ENCODE data around the gene BMPR1B. TPM values are rescaled to one million over a fixed set of nuclear protein-coding genes. Genes with fewer than 3 reads are reported as not detected.
A peak's percentile ranks its signal among the peaks of the same experiment; 100 is the strongest.

Gene BMPR1B
- 0.33 and 0.42 TPM in 2 replicates for total RNA-seq (2014; rRNA removed; shearing (Covaris generic))

DNA sequence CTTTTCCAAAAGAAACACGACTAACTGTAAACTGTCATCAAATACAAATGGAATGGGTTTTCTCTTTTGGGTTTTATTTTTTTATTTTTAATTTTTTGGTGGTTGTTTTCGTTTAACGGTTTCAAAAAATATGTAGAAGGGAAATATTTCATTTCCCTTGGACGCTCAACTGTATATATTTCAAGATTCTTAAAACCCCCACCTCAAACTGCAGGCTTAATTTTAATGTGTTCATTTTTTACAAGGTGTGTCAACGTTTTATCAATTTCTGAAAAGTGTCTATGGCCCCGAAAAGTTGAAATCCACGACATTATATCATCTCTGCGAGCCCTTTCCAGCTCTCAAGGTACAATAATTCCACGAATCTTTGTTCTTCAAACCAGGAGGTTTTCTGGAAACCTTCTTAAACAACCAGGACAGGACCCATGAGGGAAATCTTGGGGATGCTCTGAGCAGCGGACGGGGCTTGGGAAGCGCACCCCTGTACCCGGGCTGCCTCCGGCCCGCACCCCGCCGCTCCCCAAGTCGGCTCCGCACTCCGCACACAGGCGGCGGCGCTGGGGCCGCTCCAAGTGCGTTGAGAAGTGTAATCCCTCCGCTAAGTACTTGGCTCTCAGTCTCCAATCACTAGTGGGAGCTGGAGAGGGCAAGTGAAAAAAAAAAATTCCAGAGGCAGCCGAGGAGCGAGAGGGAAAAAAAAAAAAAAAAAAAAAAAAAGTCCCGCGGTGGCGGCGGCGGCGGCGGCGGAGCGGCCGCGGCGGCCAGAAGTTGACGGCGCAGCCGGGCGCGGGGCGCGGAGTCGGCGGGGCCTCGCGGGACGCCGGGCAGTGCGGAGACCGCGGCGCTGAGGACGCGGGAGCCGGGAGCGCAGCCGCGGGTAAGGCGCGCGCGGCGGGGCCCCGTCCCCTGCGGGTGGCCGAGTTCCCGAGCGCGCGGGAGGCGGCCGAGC lies at the start of gene BMPR1B:
BMPR1B (plus strand) TSS at position 764 of the 949 bp plus-strand sequence. CDS start 346,470 bp downstream, outside the sequence.
- Histone ChIP-seq H3K27me3 (ENCODE audit: control insufficient read depth, insufficient read depth, low read length) (peaks cover 44% of the 10 kb centered on the region), H3K4me3 (ENCODE audit: insufficient read depth, low read depth, low read length) (peak within 1 kb of the TSS; percentile 68), H3K36me3 (replicated peaks; ENCODE audit: control insufficient read depth, insufficient read depth, low read length) (no peaks in the 10 kb centered on the region)
- peak; percentile 62 for DNase-seq

DNA sequence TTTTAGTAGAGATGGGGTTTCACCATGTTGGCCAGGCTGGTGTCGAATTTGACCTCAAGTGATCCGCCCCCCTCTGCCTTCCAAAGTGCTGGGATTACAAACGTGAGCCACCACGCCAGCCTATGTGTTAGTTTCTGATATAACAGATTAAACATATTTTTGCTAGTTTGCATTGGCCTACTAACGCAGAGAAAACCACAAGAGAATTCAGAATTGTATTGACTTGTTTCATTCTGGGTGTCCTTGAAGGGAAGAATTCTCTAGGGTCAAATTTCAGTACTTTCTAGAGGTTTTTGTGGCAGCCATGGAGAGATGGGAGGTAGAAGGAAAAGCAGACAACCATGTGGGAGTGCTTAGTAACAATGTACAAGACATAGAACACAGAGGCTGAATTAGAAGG lies 46.1 kb upstream of the BMPR1B start:
- DNase-seq, result no peak
- Histone ChIP-seq H3K4me3 (ENCODE audit: insufficient read depth, low read depth, low read length) (no peak overlapping the region), H3K36me3 (replicated peaks; ENCODE audit: control insufficient read depth, insufficient read depth, low read length) (no peaks in the 10 kb centered on the region), H3K27me3 (ENCODE audit: control insufficient read depth, insufficient read depth, low read length) (no peaks in the 10 kb centered on the region)

- H3K27me3 ChIP-seq (ENCODE audit: control insufficient read depth, insufficient read depth, low read length), result no peaks in the 10 kb centered on the region
- no peaks in the 10 kb centered on the region for H3K36me3 ChIP-seq (replicated peaks; ENCODE audit: control insufficient read depth, insufficient read depth, low read length)
- DNase-seq, result no peak
- H3K4me3 ChIP-seq (ENCODE audit: insufficient read depth, low read depth, low read length), result no peak overlapping the region
These were observed 43.2 kb upstream of the BMPR1B start for GRCh38 chr4:94714365-94715160.

- no peak for DNase-seq
- Histone ChIP-seq H3K4me3 (ENCODE audit: insufficient read depth, low read depth, low read length) (no peak overlapping the region), H3K27me3 (ENCODE audit: control insufficient read depth, insufficient read depth, low read length) (no peaks in the 10 kb centered on the region), H3K36me3 (replicated peaks; ENCODE audit: control insufficient read depth, insufficient read depth, low read length) (no peaks in the 10 kb centered on the region)
These were observed 42.0 kb upstream of the BMPR1B start for GRCh38 chr4:94715726-94716125.

- Histone ChIP-seq H3K27me3 (ENCODE audit: control insufficient read depth, insufficient read depth, low read length) (no peaks in the 10 kb centered on the region), H3K4me3 (ENCODE audit: insufficient read depth, low read depth, low read length) (no peak overlapping the region), H3K36me3 (replicated peaks; ENCODE audit: control insufficient read depth, insufficient read depth, low read length) (no peaks in the 10 kb centered on the region)
- DNase-seq, result no peak
These were observed 36.4 kb upstream of the BMPR1B start for GRCh38 chr4:94721310-94721709.

DNA sequence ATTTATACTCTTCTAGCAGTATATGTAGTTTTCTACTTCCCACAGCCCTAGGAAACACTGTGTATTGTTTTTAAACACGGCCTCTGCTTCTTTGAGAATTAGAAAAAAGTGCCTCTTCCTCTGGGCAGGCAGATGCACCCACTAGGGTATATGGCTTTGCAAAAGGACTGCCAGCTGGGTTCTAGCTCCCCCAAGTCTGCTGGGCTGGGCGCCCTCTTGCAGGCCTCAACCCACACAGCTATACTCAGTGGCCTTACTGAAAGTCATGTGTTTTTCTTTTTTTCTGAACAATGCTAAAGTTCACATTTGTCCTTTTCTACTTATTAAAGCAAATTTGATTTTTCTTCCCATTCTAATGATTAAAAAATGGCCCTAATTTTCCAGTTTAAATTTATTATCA lies 35.5 kb upstream of the BMPR1B start:
- Histone ChIP-seq H3K4me3 (ENCODE audit: insufficient read depth, low read depth, low read length) (no peak overlapping the region), H3K36me3 (replicated peaks; ENCODE audit: control insufficient read depth, insufficient read depth, low read length) (no peaks in the 10 kb centered on the region), H3K27me3 (ENCODE audit: control insufficient read depth, insufficient read depth, low read length) (no peaks in the 10 kb centered on the region)
- peak; percentile 17 for DNase-seq

DNA sequence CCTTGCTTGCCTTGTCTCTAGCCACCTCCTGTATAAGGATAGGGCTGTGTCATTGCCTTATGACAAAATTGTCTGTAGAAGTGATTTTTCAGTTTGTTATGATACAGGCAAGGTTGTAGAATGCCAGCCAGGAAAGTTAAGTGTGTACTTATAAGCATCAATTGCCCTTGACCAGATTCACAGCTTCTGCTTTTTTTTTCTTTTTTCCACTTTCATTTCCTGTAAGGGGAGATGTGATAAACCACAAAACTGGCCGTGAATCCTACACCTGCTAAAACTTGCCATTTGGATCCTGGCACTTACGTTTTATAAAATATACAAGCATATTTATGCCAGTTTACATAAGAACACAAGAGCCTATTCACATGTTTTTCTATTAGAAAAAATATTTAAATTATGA lies 35.0 kb upstream of the BMPR1B start:
- H3K36me3 ChIP-seq (replicated peaks; ENCODE audit: control insufficient read depth, insufficient read depth, low read length), result no peaks in the 10 kb centered on the region
- no peaks in the 10 kb centered on the region for H3K27me3 ChIP-seq (ENCODE audit: control insufficient read depth, insufficient read depth, low read length)
- no peak for DNase-seq
- no peak overlapping the region for H3K4me3 ChIP-seq (ENCODE audit: insufficient read depth, low read depth, low read length)

DNA sequence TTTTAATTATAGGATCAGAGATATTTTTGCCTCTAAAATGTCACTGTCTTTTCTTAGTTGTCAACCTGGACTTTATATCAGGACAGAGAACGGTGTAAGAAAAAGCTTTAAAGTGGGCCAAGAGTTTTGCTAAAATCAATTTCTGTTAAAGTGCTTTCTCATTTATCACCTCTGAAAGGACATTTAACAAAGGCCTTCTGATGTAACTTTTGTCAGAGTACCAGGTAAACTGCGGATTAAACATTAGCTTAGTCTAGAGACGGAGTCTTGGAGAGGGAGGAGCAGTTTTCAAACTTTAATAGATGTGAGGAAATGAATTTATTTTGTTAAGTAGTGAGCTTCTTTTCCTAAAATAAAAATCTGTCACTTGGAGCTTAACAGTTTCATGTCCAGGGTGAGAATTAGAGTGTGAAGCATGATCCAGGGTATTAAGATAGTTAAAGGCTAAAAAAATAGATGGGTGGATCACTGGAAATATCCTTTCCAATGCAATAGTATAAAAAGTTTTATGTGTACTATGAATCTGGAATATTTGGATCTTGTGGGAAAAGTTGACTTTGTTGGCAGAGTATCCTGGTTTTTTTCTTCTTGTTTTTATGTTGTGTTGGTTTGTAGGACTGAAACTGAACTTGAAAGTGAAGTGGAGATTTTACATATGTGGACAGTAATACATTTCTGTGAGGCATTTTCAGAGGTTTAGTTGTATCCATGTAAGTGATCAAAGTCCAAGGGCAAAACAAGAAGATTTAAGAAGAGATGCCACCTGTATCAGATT lies 33.6 kb upstream of the BMPR1B start:
- Histone ChIP-seq H3K27me3 (ENCODE audit: control insufficient read depth, insufficient read depth, low read length) (no peaks in the 10 kb centered on the region), H3K4me3 (ENCODE audit: insufficient read depth, low read depth, low read length) (no peak overlapping the region), H3K36me3 (replicated peaks; ENCODE audit: control insufficient read depth, insufficient read depth, low read length) (no peaks in the 10 kb centered on the region)
- no peak for DNase-seq

GRCh38 chr4:94726524-94727123 lies 31.1 kb upstream of the BMPR1B start:
- H3K36me3 ChIP-seq (replicated peaks; ENCODE audit: control insufficient read depth, insufficient read depth, low read length), result no peaks in the 10 kb centered on the region
- H3K27me3 ChIP-seq (ENCODE audit: control insufficient read depth, insufficient read depth, low read length), result no peaks in the 10 kb centered on the region
- peak; percentile 5 for DNase-seq
- no peak overlapping the region for H3K4me3 ChIP-seq (ENCODE audit: insufficient read depth, low read depth, low read length)

GRCh38 chr4:94728056-94728766 lies 29.5 kb upstream of the BMPR1B start:
- DNase-seq, result no peak
- Histone ChIP-seq H3K4me3 (ENCODE audit: insufficient read depth, low read depth, low read length) (no peak overlapping the region), H3K36me3 (replicated peaks; ENCODE audit: control insufficient read depth, insufficient read depth, low read length) (no peaks in the 10 kb centered on the region), H3K27me3 (ENCODE audit: control insufficient read depth, insufficient read depth, low read length) (no peaks in the 10 kb centered on the region)

DNA sequence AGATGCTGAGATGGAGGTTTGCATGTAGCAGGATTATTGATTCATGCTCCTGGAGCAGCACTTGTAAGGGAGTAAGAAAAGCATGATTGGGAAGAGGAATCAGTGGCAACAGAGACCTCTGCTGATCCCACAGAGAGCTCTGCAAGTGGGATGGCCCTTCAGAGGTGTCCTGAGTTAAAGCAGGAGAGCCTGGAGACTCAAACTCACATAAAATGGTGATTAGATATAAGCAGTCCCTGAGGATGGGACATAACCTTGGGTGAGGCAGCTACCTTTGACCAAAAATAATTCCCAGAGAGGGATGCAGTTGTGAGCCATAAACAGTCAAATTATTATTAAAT lies 25.4 kb upstream of the BMPR1B start:
- DNase-seq, result no peak
- H3K4me3 ChIP-seq (ENCODE audit: insufficient read depth, low read depth, low read length), result no peak overlapping the region
- H3K36me3 ChIP-seq (replicated peaks; ENCODE audit: control insufficient read depth, insufficient read depth, low read length), result no peaks in the 10 kb centered on the region

GRCh38 chr4:94739741-94740140 lies 18.0 kb upstream of the BMPR1B start:
- no peak for DNase-seq
- H3K27me3 ChIP-seq (ENCODE audit: control insufficient read depth, insufficient read depth, low read length), result no peaks in the 10 kb centered on the region
- H3K4me3 ChIP-seq (ENCODE audit: insufficient read depth, low read depth, low read length), result no peak overlapping the region
- H3K36me3 ChIP-seq (replicated peaks; ENCODE audit: control insufficient read depth, insufficient read depth, low read length), result no peaks in the 10 kb centered on the region

More for the DNA sequence above, 25.4 kb upstream of the BMPR1B start:
- no peaks in the 10 kb centered on the region for H3K27me3 ChIP-seq (ENCODE audit: control insufficient read depth, insufficient read depth, low read length)

- H3K4me3 ChIP-seq (ENCODE audit: insufficient read depth, low read depth, low read length), result no peak overlapping the region
- DNase-seq, result no peak
- no peaks in the 10 kb centered on the region for H3K36me3 ChIP-seq (replicated peaks; ENCODE audit: control insufficient read depth, insufficient read depth, low read length)
- H3K27me3 ChIP-seq (ENCODE audit: control insufficient read depth, insufficient read depth, low read length), result no peaks in the 10 kb centered on the region
These were observed 16.5 kb upstream of the BMPR1B start for GRCh38 chr4:94741304-94741703.
